Fibroblast of gingiva (primary cell): ENCODE results near the gene GATAD1.
"Not testable (repeated sequence)": the region's sequence is repeated elsewhere in the genome, so short reads cannot be mapped to it uniquely, and the experiment has no call there.

Experiments
- DNase-seq: peaks from one replicate; pipeline ENCODE4 v3.0.0-alpha.2; 2011; ENCODE audit warnings: low read depth

The GATAD1 gene

GRCh38 chr7:92483624-92484023 is 36.3 kb downstream of the GATAD1 start:
- not testable (repeated sequence) for DNase-seq

DNA sequence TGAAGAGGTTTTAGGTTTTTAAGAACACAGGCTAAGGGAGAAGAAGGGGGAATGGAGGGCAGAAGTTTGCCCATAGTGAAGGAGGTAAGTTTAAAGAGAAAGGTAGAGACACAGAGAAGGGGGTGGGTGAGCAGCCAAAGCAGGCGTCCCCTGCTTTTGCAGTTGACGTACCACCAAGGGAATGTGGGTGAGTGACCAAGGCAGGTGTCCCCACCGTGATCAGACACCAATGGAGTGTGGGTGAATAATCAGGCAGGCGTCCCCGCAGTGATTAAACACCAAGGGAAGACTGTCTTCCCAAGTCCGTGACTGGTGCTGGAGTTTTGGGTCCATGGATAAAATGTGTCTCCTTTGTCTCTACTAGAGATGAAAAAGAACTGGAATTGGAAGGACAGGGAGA is 36.9 kb downstream of the GATAD1 start:
- DNase-seq, result not testable (repeated sequence)

- DNase-seq, result no peak
Measured at GRCh38 chr7:92485267-92485892, 38.1 kb downstream of the GATAD1 start.

GRCh38 chr7:92485974-92486373 is 38.7 kb downstream of the GATAD1 start:
- DNase-seq, result no peak

DNA sequence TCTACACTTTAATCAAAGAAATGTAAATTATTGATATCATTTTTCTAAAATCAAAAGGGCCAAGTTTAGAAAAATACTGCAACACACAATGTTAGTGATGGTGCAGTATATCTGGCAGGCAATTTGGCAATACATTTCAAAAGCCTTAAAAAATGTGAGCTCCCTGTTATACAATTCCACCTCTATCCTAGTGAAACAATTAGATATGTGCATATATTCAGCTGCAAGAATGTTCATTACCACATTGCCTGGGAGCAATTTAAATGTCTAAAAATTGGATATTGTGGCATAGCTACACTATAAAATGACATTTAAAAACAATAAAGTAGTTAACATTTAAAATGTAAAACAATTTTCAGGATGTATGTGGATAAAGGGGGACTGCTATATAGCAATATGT is 40.5 kb downstream of the GATAD1 start:
- no peak for DNase-seq

GRCh38 chr7:92489634-92490033 is 42.4 kb downstream of the GATAD1 start:
- DNase-seq, result no peak

GRCh38 chr7:92496876-92497275 is 49.6 kb downstream of the GATAD1 start:
- no peak for DNase-seq

- no peak for DNase-seq
Measured at GRCh38 chr7:92498557-92498956, 51.3 kb downstream of the GATAD1 start.

DNA sequence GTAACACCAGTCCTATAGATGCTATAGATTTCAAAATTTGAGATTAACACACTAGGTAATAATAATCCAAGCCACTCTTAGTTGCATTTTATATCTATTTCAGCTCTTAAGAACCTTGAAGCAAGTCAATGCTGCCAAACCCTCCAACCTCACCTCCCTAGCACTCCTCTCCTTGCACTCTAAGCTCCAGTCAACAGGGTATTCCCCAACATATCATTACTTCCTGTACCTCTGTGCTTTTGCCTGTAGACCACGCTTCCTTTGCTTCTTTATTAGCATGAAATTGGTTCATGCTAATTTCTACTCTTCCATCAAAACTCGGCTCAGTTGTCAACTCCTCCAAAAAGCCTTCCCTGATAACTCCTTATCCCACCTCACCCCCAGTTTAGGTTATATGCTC is 56.5 kb downstream of the GATAD1 start:
- no peak for DNase-seq

- no peak for DNase-seq
Measured at GRCh38 chr7:92504563-92504962, 57.3 kb downstream of the GATAD1 start.

DNA sequence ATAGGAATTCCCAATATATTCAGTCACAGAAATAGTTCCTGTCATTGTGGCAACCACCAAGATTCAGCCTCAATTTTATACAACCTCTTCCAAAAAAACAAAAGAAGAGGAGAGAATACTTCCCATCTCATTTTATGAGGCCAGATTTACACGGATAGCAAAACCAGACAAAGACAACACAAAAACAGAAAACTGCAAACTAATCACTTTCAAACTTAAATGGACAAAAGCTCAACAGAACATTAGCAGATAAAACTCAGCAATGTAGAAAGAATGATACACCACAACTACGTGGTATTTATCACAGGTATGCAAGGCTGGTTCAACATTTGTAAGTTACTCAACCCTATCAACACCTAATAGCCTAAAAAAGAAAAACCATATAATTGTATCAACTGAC is 59.1 kb downstream of the GATAD1 start:
- no peak for DNase-seq

- no peak for DNase-seq
Measured at GRCh38 chr7:92508946-92509345, 61.7 kb downstream of the GATAD1 start.
